T-helper 2 cell treated with Interferon-gamma antibody and Interleukin-4, amounts not matched to agents 100 ng/mL and 5 ng/mL, for 36 hours (primary cell): ENCODE data around the gene TBC1D20. TPM values are rescaled to one million over a fixed set of nuclear protein-coding genes. Genes with fewer than 3 reads are reported as not detected.
"Not testable (repeated sequence)": the region's sequence is repeated elsewhere in the genome, so short reads cannot be mapped to it uniquely, and the experiment has no call there.

ENCODE experiments used
- intact Hi-C: fragments of 100-400 bp; cut with micrococcal nuclease; formaldehyde crosslinking; loops from one replicate; pipeline ENCODE4 v1.15.1; 2023
- total RNA-seq: library from RNA; stranded (reverse); gene quantifications from 2 replicates; pipeline ENCODE4 v1.2.3, GENCODE V29; 2022

The TBC1D20 gene
- total RNA-seq: 32.2 and 32.5 TPM in 2 replicates

- intact Hi-C loops: loop anchor here (1.0 to 5.0 kb wide), 6 partner anchors 16 to 164 kb away; partner anchors contain the start of genes RBCK1 and SOX12
Observed at GRCh38 chr20:462199-462991, at the start of gene TBC1D20. Gene TBC1D20 (minus strand): TSS chr20:462533. CDS start chr20:462405, 128 bp downstream.

GRCh38 chr20:510328-511057, 48.2 kb upstream of the TBC1D20 start:
- intact Hi-C loops: not testable (repeated sequence)

GRCh38 chr20:508364-508787, 46.0 kb upstream of the TBC1D20 start:
- intact Hi-C loops: not testable (repeated sequence)

- intact Hi-C loops: no loop called here
Observed at GRCh38 chr20:507761-508332, 45.5 kb upstream of the TBC1D20 start.

GRCh38 chr20:507006-507758, 44.8 kb upstream of the TBC1D20 start:
- intact Hi-C loops: no loop called here

GRCh38 chr20:504632-505075, 42.3 kb upstream of the TBC1D20 start:
- intact Hi-C loops: no loop called here

- intact Hi-C loops: no loop called here
Observed at GRCh38 chr20:503048-503737, 40.9 kb upstream of the TBC1D20 start.

- intact Hi-C loops: no loop called here
Observed at GRCh38 chr20:497979-498378, 35.6 kb upstream of the TBC1D20 start.

GRCh38 chr20:496126-496696, 33.9 kb upstream of the TBC1D20 start:
- intact Hi-C loops: no loop called here

GRCh38 chr20:492159-492558, 29.8 kb upstream of the TBC1D20 start:
- intact Hi-C loops: no loop called here

GRCh38 chr20:487655-488054, 25.3 kb upstream of the TBC1D20 start:
- intact Hi-C loops: no loop called here

GRCh38 chr20:483815-484644, 21.7 kb upstream of the TBC1D20 start:
- intact Hi-C loops: no loop called here

GRCh38 chr20:481167-481566, 18.8 kb upstream of the TBC1D20 start:
- intact Hi-C loops: no loop called here

GRCh38 chr20:480044-480443, 17.7 kb upstream of the TBC1D20 start:
- intact Hi-C loops: no loop called here

- intact Hi-C loops: loop anchor here (1.0 to 2.0 kb wide), 3 partner anchors 17 to 125 kb away; partner anchors contain the start of gene TBC1D20
Observed at GRCh38 chr20:479487-479886, 17.2 kb upstream of the TBC1D20 start.

GRCh38 chr20:478949-479429, 16.7 kb upstream of the TBC1D20 start:
- intact Hi-C loops: loop anchor here (1.0 to 2.0 kb wide), 3 partner anchors 16 to 125 kb away; partner anchors contain the start of gene TBC1D20

GRCh38 chr20:478010-478948, 15.9 kb upstream of the TBC1D20 start:
- intact Hi-C loops: loop anchor here (2.0 kb wide), 1 partner anchor 15 kb away; the partner anchor contains the start of gene TBC1D20
